Karpas-422 (cell line): ENCODE data around the gene HLA-E. TPM values are rescaled to one million over a fixed set of nuclear protein-coding genes. Genes with fewer than 3 reads are reported as not detected.
"Not testable (repeated sequence)": the region's sequence is repeated elsewhere in the genome, so short reads cannot be mapped to it uniquely, and the experiment has no call there.

Source experiments
- DNase-seq: peaks from one replicate; pipeline ENCODE4 v3.0.0-alpha.2; 2015
- H2AFZ ChIP-seq: fragments of 200-600 bp; sonication (generic); 2 replicates; pipeline ENCODE4 v1.6.1; 2014; ENCODE audit warnings: antibody characterized with exemption, low read length, mixed read lengths
- H3K27ac ChIP-seq: fragments of 200-600 bp; sonication (generic); 2 replicates; pipeline ENCODE4 v1.5.1; 2014; ENCODE audit warnings: mild to moderate bottlenecking, low read length, moderate library complexity
- H3K27me3 ChIP-seq: fragments of 200-600 bp; sonication (generic); 2 replicates; pipeline ENCODE4 v1.6.1; 2014; ENCODE audit warnings: low read length, mixed read lengths
- H3K36me3 ChIP-seq: fragments of 200-600 bp; sonication (generic); 2 replicates; pipeline ENCODE4 v1.6.1; 2014; ENCODE audit warnings: low read length, mixed read lengths; ENCODE audit not compliant: insufficient read depth
- H3K4me1 ChIP-seq: fragments of 200-600 bp; sonication (generic); 2 replicates; pipeline ENCODE4 v1.6.1; 2014; ENCODE audit warnings: mild to moderate bottlenecking, low read length, mixed read lengths
- H3K4me2 ChIP-seq: fragments of 200-600 bp; sonication (generic); 2 replicates; pipeline ENCODE4 v1.6.1; 2014; ENCODE audit warnings: low read length, low read depth, mild to moderate bottlenecking; ENCODE audit not compliant: poor library complexity, severe bottlenecking
- H3K4me3 ChIP-seq: fragments of 200-600 bp; sonication (generic); 2 replicates; pipeline ENCODE4 v1.5.1; 2014; ENCODE audit warnings: mild to moderate bottlenecking, antibody characterized with exemption, low read length, mixed read lengths
- H3K79me2 ChIP-seq: fragments of 200-600 bp; sonication (generic); 2 replicates; pipeline ENCODE4 v1.6.1; 2014; ENCODE audit warnings: mild to moderate bottlenecking, low read length, mixed read lengths
- H3K9ac ChIP-seq: fragments of 200-600 bp; sonication (generic); 2 replicates; pipeline ENCODE4 v1.6.0; 2014; ENCODE audit warnings: low read length
- H3K9me2 ChIP-seq: fragments of 200-600 bp; sonication (generic), shearing (Covaris generic); replicated peaks from 2 replicates; pipeline ENCODE4 v1.6.0; 2014; ENCODE audit warnings: mild to moderate bottlenecking, low read length, moderate library complexity; ENCODE audit not compliant: insufficient read depth
- H3K9me3 ChIP-seq: fragments of 300-700, 200-600 bp; sonication (generic); 2 replicates; pipeline ENCODE4 v1.6.1; 2014; ENCODE audit warnings: low read length, mixed read lengths
- H4K20me1 ChIP-seq: fragments of 200-600 bp; sonication (generic); 2 replicates; pipeline ENCODE4 v1.6.1; 2014; ENCODE audit warnings: mild to moderate bottlenecking, antibody characterized with exemption, low read length, low read depth; ENCODE audit not compliant: insufficient read depth
- total RNA-seq: library from RNA; depleted of rRNA; stranded (reverse); fragments of >200 nt; shearing (Covaris generic); gene quantifications from 2 replicates; pipeline ENCODE4 v1.2.3, GENCODE V29; 2014; ENCODE audit warnings: low replicate concordance

The HLA-E gene
- total RNA-seq, 1 experiment from 2014 or later = 306 TPM

DNA sequence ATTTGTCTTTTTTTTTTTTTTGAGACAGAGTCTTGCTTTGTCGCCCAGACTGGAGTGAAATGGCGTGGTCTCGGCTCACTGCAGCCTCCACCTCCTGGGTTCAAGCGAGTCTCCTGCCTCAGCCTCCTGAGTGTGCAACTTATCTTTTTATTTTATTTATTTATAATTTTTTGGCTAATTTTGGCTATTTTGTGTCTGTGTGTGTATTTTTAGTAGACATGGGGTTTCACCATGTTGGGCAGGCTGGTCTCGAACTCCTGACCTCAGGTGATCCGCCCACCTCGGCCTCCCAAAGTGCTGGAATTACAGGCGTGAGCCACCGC lies 27.4 kb downstream of the HLA-E start:
- not testable (repeated sequence) for H3K79me2 ChIP-seq, H3K4me1 ChIP-seq, DNase-seq, H3K9me2 ChIP-seq, H3K36me3 ChIP-seq, H3K27me3 ChIP-seq, H4K20me1 ChIP-seq, H3K9me3 ChIP-seq
- Histone ChIP-seq H3K4me3 (peak overlapping the region; percentile 66), H3K4me2 (peak overlapping the region; percentile 89), H2AFZ (peak overlapping the region; percentile 80), H3K27ac (0 out of 2 replicates have a peak overlapping the region, but pooled peaks have one; percentile 26), H3K9ac (peak overlapping the region; percentile 70)

DNA sequence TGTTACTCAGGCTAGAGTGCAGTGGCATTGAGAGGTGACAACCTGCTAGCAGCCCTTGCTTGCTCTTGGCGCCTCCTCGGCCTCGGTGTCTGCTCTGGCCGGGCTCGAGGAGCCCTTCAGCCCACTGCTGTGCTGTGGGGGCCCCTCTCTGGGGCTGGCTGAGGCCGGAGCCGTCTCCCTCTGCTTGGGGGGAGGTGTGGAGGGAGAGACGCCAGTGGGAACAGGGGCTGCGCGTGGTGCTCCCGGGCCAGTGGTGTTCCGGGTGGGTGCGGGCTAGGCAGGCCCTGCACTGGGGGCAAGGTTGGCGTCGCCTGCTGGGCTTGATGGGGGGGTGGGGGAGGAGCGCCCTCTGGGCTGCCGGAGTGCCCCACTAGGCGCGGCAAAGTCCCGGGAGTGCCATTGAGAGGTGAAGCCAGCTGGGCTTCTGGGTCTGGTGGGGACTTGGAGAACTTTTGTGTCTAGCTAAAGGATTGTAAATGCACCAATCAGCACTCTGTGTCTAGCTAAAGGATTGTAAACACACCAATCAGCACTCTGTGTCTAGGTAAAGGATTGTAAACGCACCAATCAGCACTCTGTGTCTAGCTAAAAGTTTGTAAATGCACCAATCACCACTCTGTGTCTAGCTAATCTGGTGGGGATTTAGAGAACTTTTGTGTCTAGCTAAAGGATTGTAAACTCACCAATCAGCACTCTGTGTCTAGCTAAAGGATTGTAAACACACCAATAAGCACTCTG lies 28.6 kb downstream of the HLA-E start:
- H3K9me2 ChIP-seq, H3K4me2 ChIP-seq, H3K9me3 ChIP-seq, H3K27ac ChIP-seq, H3K36me3 ChIP-seq, H4K20me1 ChIP-seq, H3K79me2 ChIP-seq, H2AFZ ChIP-seq, H3K4me3 ChIP-seq, H3K9ac ChIP-seq, H3K4me1 ChIP-seq, DNase-seq, H3K27me3 ChIP-seq: not testable (repeated sequence)

DNA sequence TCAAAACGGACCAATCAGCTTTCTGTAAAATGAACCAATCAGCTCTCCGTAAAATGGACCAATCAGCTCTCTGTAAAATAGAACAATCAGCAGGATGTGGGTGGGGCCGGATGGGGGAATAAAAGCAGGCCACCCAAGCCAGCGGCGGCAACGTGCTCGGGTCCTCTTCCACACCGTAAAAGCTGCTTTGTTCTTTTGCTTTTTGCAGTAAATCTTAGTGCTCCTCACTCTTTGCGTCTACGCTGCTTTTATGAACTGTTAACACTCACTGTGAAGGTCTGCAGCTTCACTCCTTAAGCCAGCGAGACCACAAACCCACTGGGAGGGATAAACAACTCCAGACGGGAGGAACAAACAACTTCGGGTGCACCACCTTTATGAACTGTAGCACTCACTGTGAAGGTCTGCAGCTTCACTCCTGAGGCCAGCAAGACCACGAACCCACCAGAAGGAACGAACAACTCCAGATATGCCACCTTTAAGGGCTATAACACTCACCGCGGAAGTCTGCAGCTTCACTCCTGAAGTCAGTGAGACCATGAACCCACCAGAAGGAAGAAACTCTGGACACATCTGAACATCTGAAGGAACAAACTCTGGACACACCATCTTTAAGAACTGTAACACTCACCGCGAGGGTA lies 29.3 kb downstream of the HLA-E start:
- H3K27ac ChIP-seq, DNase-seq, H4K20me1 ChIP-seq, H3K9me3 ChIP-seq, H3K4me3 ChIP-seq, H2AFZ ChIP-seq, H3K9me2 ChIP-seq, H3K36me3 ChIP-seq, H3K4me1 ChIP-seq, H3K4me2 ChIP-seq, H3K27me3 ChIP-seq, H3K9ac ChIP-seq, H3K79me2 ChIP-seq: not testable (repeated sequence)

DNA sequence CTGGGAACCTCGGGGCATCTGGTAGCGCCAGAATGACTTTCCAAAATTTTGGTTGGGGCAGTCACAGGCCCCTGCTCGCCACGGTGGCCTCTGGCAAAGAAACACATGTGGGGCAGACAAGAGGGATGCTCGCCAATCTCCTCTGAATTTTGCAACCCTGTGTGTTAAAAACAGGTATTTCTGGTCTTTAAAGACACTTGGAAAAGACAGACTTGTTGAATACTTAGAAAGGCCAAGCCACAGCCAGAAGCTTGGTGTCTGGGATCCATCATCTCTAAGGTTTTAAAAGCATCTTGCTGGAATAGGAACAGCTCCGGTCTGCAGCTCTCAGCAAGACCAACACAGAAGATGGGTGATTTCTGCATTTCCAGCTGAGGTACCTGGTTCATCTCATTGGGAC lies 31.2 kb downstream of the HLA-E start:
- Histone ChIP-seq H3K4me2 (no peak overlapping the region), H3K79me2 (no peaks in the 10 kb centered on the region), H3K36me3 (no peaks in the 10 kb centered on the region), H2AFZ (no peak overlapping the region), H3K9ac (no peak overlapping the region), H3K27ac (no peak overlapping the region), H3K27me3 (no peaks in the 10 kb centered on the region), H3K4me3 (no peak overlapping the region), H3K4me1 (peaks cover 8% of the 10 kb centered on the region), H4K20me1 (no peaks in the 10 kb centered on the region), H3K9me2 (no peaks in the 10 kb centered on the region), H3K9me3 (no peaks in the 10 kb centered on the region)
- no peak for DNase-seq

DNA sequence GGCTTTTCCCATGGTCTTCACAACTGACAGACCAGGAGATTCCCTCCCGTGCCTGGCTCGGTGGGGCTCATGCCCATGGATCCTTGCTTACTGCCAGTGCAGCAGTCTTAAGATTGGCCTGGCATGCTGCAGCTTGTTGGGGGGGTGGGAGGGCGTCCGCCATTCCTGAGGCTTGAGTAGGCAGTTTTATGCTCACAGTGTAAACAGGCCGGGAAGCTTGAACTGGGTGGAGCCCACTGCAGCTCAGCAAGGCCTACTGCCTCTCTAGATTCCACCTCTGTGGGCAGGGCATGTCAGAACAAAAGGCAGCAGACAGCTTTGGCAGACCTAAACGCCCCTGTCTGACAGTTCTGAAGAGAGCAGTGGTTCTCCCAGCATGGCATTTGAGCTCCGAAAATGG lies 31.8 kb downstream of the HLA-E start:
- DNase-seq, H3K9ac ChIP-seq: not testable (repeated sequence)

DNA sequence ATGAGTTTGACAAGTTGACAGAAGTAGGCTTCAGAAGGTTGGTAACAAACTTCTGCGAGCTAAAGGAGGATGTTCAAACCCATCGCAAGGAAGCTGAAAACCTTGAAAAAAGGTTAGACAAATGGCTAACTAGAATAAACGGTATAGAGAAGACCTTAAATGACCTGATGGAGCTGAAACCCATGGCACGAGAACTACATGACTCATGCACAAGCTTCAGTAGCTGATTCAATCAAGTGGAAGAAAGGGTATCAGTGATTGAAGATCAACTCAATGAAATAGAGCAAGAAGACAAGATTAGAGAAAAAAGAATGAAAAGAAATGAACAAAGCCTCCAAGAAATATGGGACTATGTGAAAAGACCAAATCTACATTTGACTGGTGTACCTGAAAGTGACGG lies 32.6 kb downstream of the HLA-E start:
- not testable (repeated sequence) for H3K79me2 ChIP-seq, H3K27me3 ChIP-seq, H3K4me1 ChIP-seq, H3K9me3 ChIP-seq, H3K27ac ChIP-seq, H3K9me2 ChIP-seq, H3K36me3 ChIP-seq, H2AFZ ChIP-seq, H3K4me3 ChIP-seq, H4K20me1 ChIP-seq, H3K9ac ChIP-seq, DNase-seq, H3K4me2 ChIP-seq

More for the DNA sequence above, 31.8 kb downstream of the HLA-E start:
- not testable (repeated sequence) for H3K36me3 ChIP-seq, H3K27ac ChIP-seq, H3K4me3 ChIP-seq, H3K79me2 ChIP-seq, H3K9me3 ChIP-seq, H3K4me2 ChIP-seq, H2AFZ ChIP-seq, H3K9me2 ChIP-seq, H3K4me1 ChIP-seq, H3K27me3 ChIP-seq, H4K20me1 ChIP-seq

DNA sequence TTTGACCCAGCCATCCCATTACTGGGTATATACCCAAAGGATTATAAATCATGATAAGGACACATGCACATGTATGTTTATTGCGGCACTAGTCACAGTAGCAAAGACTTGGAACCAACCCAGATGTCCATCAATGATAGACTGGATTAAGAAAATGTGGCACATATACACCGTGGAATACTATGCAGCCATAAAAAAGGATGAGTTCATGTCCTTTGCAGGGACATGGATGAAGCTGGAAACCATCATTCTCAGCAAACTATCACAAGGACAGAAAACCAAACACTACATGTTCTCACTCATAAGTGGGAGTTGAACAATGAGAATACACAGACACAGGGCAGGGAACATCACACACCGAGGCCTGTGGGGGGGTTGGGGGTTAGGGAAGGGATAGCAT lies 37.1 kb downstream of the HLA-E start:
- H3K4me2 ChIP-seq, DNase-seq, H3K79me2 ChIP-seq, H2AFZ ChIP-seq, H3K27ac ChIP-seq, H3K27me3 ChIP-seq, H4K20me1 ChIP-seq, H3K4me1 ChIP-seq, H3K4me3 ChIP-seq, H3K9me3 ChIP-seq, H3K9ac ChIP-seq, H3K9me2 ChIP-seq, H3K36me3 ChIP-seq: not testable (repeated sequence)

DNA sequence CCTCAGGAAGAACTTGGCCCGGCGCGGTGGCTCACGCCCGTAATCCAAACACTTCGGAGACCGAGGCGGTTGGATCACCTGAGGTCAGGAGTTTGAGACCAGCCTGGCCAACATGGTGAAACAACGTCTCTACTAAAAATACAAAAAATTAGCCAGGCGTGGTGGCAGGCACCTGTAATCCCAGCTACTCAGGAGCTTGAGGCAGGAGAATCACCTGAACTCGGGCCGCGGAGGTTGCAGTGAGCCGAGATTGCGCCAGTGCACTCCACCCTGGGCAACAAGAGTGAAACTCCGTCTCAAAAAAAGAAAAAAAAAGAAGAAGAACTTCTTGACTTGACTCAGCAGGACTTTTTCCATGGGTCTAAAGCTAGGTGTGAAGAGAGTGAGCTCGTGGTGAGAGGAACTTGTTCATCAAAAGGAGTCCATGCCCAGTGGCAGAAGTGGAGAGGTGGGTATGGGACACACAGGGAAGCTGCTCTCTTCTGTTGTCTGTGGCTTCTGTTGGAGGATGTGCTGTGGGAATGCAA lies 40.1 kb downstream of the HLA-E start:
- not testable (repeated sequence) for H2AFZ ChIP-seq, H3K36me3 ChIP-seq, H3K4me3 ChIP-seq, H3K9ac ChIP-seq, H3K9me2 ChIP-seq, H4K20me1 ChIP-seq, H3K9me3 ChIP-seq, DNase-seq, H3K27ac ChIP-seq, H3K79me2 ChIP-seq, H3K4me2 ChIP-seq, H3K4me1 ChIP-seq, H3K27me3 ChIP-seq
